Smooth muscle cell (in vitro differentiated cells): Measurements from ENCODE around the gene DNHD1. TPM values are rescaled to one million over a fixed set of nuclear protein-coding genes. Genes with fewer than 3 reads are reported as not detected.

Experiments
- DNase-seq: peaks from one replicate; lab custom pipeline; 2025; ENCODE audit not compliant: unreplicated experiment; lab: John Stamatoyannopoulos, UW
- H2AFZ ChIP-seq: fragments of 200-600 bp; sonication (generic); 2 replicates; pipeline ENCODE4 v1.6.0; 2016; ENCODE audit warnings: antibody characterized with exemption, low read depth, mild to moderate bottlenecking
- H3F3A ChIP-seq: fragments of 200-600 bp; sonication (generic); 2 replicates; pipeline ENCODE4 v1.6.0; 2017; ENCODE audit warnings: antibody characterized with exemption, low read depth
- H3K27ac ChIP-seq: fragments of 200-600 bp; sonication (generic); 2 replicates; pipeline ENCODE4 v1.5.1; 2016; ENCODE audit warnings: low read depth, mild to moderate bottlenecking
- H3K27me3 ChIP-seq: fragments of 200-600 bp; sonication (generic); 2 replicates; pipeline ENCODE4 v1.6.1; 2016; ENCODE audit warnings: low read depth, mild to moderate bottlenecking
- H3K36me3 ChIP-seq: fragments of 200-600 bp; sonication (generic); 2 replicates; pipeline ENCODE4 v1.5.1; 2016; ENCODE audit warnings: low read depth
- H3K4me1 ChIP-seq: fragments of 200-600 bp; sonication (generic); 2 replicates; pipeline ENCODE4 v1.5.1; 2016; ENCODE audit warnings: low read depth
- H3K4me2 ChIP-seq: fragments of 200-600 bp; sonication (generic); 2 replicates; pipeline ENCODE4 v1.6.0; 2016; ENCODE audit warnings: mild to moderate bottlenecking
- H3K4me3 ChIP-seq: fragments of 200-600 bp; sonication (generic); 2 replicates; pipeline ENCODE4 v1.5.1; 2016; ENCODE audit warnings: mild to moderate bottlenecking
- H3K79me2 ChIP-seq: fragments of 200-600 bp; sonication (generic); 2 replicates; pipeline ENCODE4 v1.6.0; 2016; ENCODE audit warnings: low read depth, mild to moderate bottlenecking
- H3K9ac ChIP-seq: fragments of 200-600 bp; sonication (generic); 2 replicates; pipeline ENCODE4 v1.6.0; 2016; ENCODE audit warnings: low read depth
- H3K9me3 ChIP-seq: fragments of 200-600 bp; sonication (generic); replicated peaks from 2 replicates; pipeline ENCODE4 v1.5.1; 2016; ENCODE audit warnings: low read depth
- H4K20me1 ChIP-seq: fragments of 200-600 bp; sonication (generic); 2 replicates; pipeline ENCODE4 v1.6.0; 2016; ENCODE audit warnings: low read depth
- WGBS: methylation state at CpG from one replicate; pipeline ENCODE4 v1.1.7; 2016; ENCODE audit warnings: low lambda C conversion rate; 5-methylcytosine and 5-hydroxymethylcytosine counted together
- polyA plus RNA-seq: library from polyadenylated mRNA; unstranded; fragments of >200 nt; fragmentation: Nextera tagmentation; extraction: Ambion mirVana; gene quantifications from 2 replicates; pipeline ENCODE4 v1.2.1, GENCODE V29; 2016
- total RNA-seq: library from RNA; depleted of rRNA; stranded (reverse); fragments of >200 nt; gene quantifications from 2 replicates; pipeline ENCODE4 v1.2.3, GENCODE V29; 2014
- TF ChIP-seq, protein P1 (sequence below): fragments of 200-600 bp; sonication (generic); IDR thresholded peaks from 2 replicates; pipeline ENCODE4 v1.5.1; 2017; ENCODE audit warnings: borderline replicate concordance, mild to moderate bottlenecking, antibody characterized with exemption; ENCODE audit not compliant: insufficient read depth, poor library complexity, severe bottlenecking

DNHD1 gene
- total and polyA plus RNA-seq, 2 experiments from 2014 or later, result 5.5 to 9.1 TPM

DNA sequence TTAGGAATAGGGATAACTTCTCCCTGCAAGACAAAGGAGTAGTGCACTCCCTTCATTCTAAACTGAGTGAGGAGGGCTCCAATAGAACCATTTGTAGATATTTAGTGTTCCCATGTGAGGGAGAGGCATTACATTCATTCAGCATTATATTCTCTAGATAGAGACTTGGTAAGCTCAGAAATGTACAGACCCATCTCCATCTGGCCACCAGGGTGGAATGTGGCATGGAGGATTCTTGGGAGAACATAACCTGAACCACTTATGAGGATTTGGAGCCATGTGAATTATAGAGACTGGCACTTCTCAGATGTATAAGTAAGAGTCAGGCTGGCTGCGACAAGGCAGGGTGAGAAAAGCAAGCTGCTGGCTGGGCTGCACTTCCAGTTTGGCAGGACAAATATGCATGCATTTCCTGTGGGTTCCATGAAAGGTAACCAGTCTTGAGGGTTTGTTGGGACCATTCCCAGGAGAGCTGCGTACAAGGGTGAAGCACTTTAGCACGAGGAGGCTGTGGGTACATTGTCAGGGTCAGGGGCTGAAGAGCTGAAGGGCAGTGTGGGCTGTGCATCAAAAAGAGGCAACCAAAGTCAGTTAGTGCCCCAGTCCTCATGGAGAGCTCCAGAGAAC, 97.2 kb downstream of the DNHD1 start:
- no peaks in the 10 kb centered on the region for H3K9me3 ChIP-seq
- peaks cover 1% of the 10 kb centered on the region for H3K36me3 ChIP-seq
- no peaks in the 10 kb centered on the region for H3F3A ChIP-seq
- DNase-seq, result no peak
- H3K27me3 ChIP-seq, result no peaks in the 10 kb centered on the region
- no peak overlapping the region for H3K4me3 ChIP-seq
- no peak overlapping the region for H3K4me2 ChIP-seq
- no peak overlapping the region for H3K27ac ChIP-seq
- H3K4me1 ChIP-seq, result no peaks in the 10 kb centered on the region
- TF ChIP-seq, protein P1, sequence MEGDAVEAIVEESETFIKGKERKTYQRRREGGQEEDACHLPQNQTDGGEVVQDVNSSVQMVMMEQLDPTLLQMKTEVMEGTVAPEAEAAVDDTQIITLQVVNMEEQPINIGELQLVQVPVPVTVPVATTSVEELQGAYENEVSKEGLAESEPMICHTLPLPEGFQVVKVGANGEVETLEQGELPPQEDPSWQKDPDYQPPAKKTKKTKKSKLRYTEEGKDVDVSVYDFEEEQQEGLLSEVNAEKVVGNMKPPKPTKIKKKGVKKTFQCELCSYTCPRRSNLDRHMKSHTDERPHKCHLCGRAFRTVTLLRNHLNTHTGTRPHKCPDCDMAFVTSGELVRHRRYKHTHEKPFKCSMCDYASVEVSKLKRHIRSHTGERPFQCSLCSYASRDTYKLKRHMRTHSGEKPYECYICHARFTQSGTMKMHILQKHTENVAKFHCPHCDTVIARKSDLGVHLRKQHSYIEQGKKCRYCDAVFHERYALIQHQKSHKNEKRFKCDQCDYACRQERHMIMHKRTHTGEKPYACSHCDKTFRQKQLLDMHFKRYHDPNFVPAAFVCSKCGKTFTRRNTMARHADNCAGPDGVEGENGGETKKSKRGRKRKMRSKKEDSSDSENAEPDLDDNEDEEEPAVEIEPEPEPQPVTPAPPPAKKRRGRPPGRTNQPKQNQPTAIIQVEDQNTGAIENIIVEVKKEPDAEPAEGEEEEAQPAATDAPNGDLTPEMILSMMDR, result no peak
- peaks cover 2% of the 10 kb centered on the region for H4K20me1 ChIP-seq
- H3K79me2 ChIP-seq, result peaks cover 8% of the 10 kb centered on the region
- no peak overlapping the region for H3K9ac ChIP-seq
- WGBS, result 85% methylated on average over 3 of the region's 3 CpGs
- no peak overlapping the region for H2AFZ ChIP-seq

DNA sequence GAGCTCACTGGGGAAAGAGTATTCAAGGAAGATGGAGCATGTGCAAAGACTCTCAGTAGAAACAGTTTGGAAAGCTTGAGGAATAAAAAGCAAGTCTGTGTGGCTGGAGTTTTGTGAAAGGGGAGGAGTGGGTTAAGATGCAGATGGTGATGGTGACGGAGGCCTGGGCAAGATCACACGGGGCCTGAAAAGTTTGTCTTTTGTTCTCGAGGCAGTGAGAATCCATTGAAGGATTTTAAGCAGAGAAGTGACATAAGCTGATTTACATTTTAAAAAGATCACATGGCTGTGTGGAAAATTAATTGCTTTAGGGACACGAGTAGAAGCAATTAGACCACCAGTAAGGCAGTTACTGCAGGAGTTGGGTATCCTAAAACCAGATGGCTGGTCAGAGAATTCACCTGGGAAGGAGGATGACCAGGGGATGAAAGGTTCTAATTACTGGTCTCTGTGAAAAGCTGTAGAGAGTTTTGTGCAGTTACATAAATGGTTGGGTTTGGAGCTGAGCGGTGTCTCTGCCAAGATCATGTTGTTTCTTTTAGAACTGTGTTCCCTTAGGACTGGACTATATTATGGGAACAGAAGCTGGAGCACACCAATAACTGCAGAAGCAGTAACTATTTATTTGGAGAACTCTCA, 99.3 kb downstream of the DNHD1 start:
- H3F3A ChIP-seq, result no peaks in the 10 kb centered on the region
- no peak for DNase-seq
- peaks cover 5% of the 10 kb centered on the region for H3K36me3 ChIP-seq
- no peak overlapping the region for H3K9ac ChIP-seq
- H3K4me2 ChIP-seq, result no peak overlapping the region
- H3K27ac ChIP-seq, result no peak overlapping the region
- H4K20me1 ChIP-seq, result peaks cover 6% of the 10 kb centered on the region
- H3K9me3 ChIP-seq, result no peaks in the 10 kb centered on the region
- WGBS, result 84% methylated on average over 5 of the region's 5 CpGs
- peaks cover 23% of the 10 kb centered on the region for H3K79me2 ChIP-seq
- TF ChIP-seq, protein P1, result no peak
- H3K4me1 ChIP-seq, result no peaks in the 10 kb centered on the region
- no peaks in the 10 kb centered on the region for H3K27me3 ChIP-seq
- H3K4me3 ChIP-seq, result no peak overlapping the region
- H2AFZ ChIP-seq, result no peak overlapping the region

DNA sequence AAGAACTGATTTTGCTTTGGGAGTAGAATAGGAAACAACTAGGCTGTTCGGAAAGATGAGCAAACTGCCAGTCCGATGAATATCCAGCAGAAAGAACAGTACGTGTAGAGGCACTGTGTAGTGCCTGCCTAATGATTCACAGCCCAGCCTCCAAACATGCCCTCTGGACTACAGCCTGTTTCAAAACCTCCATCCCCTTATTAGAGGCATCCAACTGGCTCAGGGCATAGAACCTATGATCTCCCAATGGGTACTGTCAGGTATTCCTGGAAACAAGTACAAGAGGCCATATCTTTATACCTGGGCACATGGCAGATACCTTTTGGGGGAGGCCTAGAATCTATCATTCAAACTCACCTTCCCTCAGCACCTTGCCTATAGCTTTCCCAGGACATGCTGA, 101.5 kb downstream of the DNHD1 start:
- no peaks in the 10 kb centered on the region for H3F3A ChIP-seq
- peaks cover 17% of the 10 kb centered on the region for H4K20me1 ChIP-seq
- no peak for DNase-seq
- H3K79me2 ChIP-seq, result peaks cover 44% of the 10 kb centered on the region
- H3K36me3 ChIP-seq, result peaks cover 5% of the 10 kb centered on the region
- H3K9ac ChIP-seq, result no peak overlapping the region
- no peak overlapping the region for H3K4me3 ChIP-seq
- 94% methylated on average over 3 of the region's 3 CpGs for WGBS
- peaks cover 6% of the 10 kb centered on the region for H3K4me1 ChIP-seq
- no peaks in the 10 kb centered on the region for H3K9me3 ChIP-seq
- H2AFZ ChIP-seq, result no peak overlapping the region
- H3K27me3 ChIP-seq, result no peaks in the 10 kb centered on the region
- TF ChIP-seq, protein P1, result no peak
- no peak overlapping the region for H3K4me2 ChIP-seq
- no peak overlapping the region for H3K27ac ChIP-seq
